ENCODE data around the gene SYNM. TPM values are rescaled to one million over a fixed set of nuclear protein-coding genes. Genes with fewer than 3 reads are reported as not detected.

SYNM gene
- total and polyA plus RNA-seq, 2 experiments from 2014 or later, result 0.18 to 0.97 TPM

GRCh38 chr15:99121691-99122410 is 17.0 kb downstream of the SYNM start:
- no peak for DNase-seq
- H3K9me3 ChIP-seq (ENCODE audit: low read depth), result no peaks in the 10 kb centered on the region
- no peaks in the 10 kb centered on the region for H3K79me2 ChIP-seq (ENCODE audit: insufficient read depth)
- H3K9ac ChIP-seq, result no peak overlapping the region
- H3K36me3 ChIP-seq (ENCODE audit: low read depth), result no peaks in the 10 kb centered on the region
- H3K27ac ChIP-seq, result no peak overlapping the region
- 90 to 91% methylated on average over 8 of the region's 8 CpGs for WGBS, 2 experiments (ENCODE audit: low coverage in 1 of 2, low lambda C conversion rate in 2 of 2, missing lambda C conversion rate in 2 of 2)
- no peak overlapping the region for H3K4me3 ChIP-seq
- no peaks in the 10 kb centered on the region for H3K9me2 ChIP-seq (ENCODE audit: insufficient read depth)
- H3K27me3 ChIP-seq (replicated peaks; ENCODE audit: insufficient read depth), result no peaks in the 10 kb centered on the region
- H3K4me2 ChIP-seq (ENCODE audit: unreplicated experiment), result no peak overlapping the region
- TF ChIP-seq EZH2 (IDR thresholded peaks at IDR 0.05; ENCODE audit: insufficient read depth, poor library complexity, severe bottlenecking), result no peak
- TF ChIP-seq EZH2phosphoT487 (IDR thresholded peaks at IDR 0.05; ENCODE audit: insufficient read depth, low read depth), result no peak
- H3F3A ChIP-seq (ENCODE audit: insufficient read depth), result peaks cover 9% of the 10 kb centered on the region
- H3K4me1 ChIP-seq (ENCODE audit: insufficient read depth), result peaks cover 15% of the 10 kb centered on the region
- in situ Hi-C loops (cut with MboI), result loop anchor here (25.0 kb wide), 1 partner anchor 615 kb away; the partner anchor contains the start of gene LYSMD4
- H2AFZ ChIP-seq, result no peak overlapping the region
- no peaks in the 10 kb centered on the region for H4K20me1 ChIP-seq (ENCODE audit: insufficient read depth)

- Histone ChIP-seq H3K27ac (peak overlapping the region; percentile 75), H3K36me3 (ENCODE audit: low read depth) (no peaks in the 10 kb centered on the region), H3K27me3 (replicated peaks; ENCODE audit: insufficient read depth) (no peaks in the 10 kb centered on the region), H3K9me2 (ENCODE audit: insufficient read depth) (no peaks in the 10 kb centered on the region), H3K4me1 (ENCODE audit: insufficient read depth) (peaks cover 15% of the 10 kb centered on the region), H3F3A (ENCODE audit: insufficient read depth) (peaks cover 9% of the 10 kb centered on the region), H3K4me3 (peak overlapping the region; percentile 47), H3K9ac (peak overlapping the region; percentile 44; the same call in 1 of the 2 replicates), H3K79me2 (ENCODE audit: insufficient read depth) (no peaks in the 10 kb centered on the region), H3K9me3 (ENCODE audit: low read depth) (no peaks in the 10 kb centered on the region), H3K4me2 (ENCODE audit: unreplicated experiment) (peak overlapping the region; percentile 84), H2AFZ (peak overlapping the region; percentile 66; the same call in 1 of the 2 replicates), H4K20me1 (ENCODE audit: insufficient read depth) (no peaks in the 10 kb centered on the region)
- in situ Hi-C loops (cut with MboI), result loop anchor here (25.0 kb wide), 1 partner anchor 614 kb away; the partner anchor contains the start of gene LYSMD4
- no peak for DNase-seq
- WGBS, 2 experiments (ENCODE audit: low coverage in 1 of 2, low lambda C conversion rate in 2 of 2, missing lambda C conversion rate in 2 of 2), result 39 to 46% methylated on average over 19 to 22 of the region's 22 CpGs
- TF ChIP-seq EZH2phosphoT487 (IDR thresholded peaks at IDR 0.05; ENCODE audit: insufficient read depth, low read depth) (no peak), EZH2 (IDR thresholded peaks at IDR 0.05; ENCODE audit: insufficient read depth, poor library complexity, severe bottlenecking) (no peak)
These were observed 18.2 kb downstream of the SYNM start for GRCh38 chr15:99122831-99123712.

DNA sequence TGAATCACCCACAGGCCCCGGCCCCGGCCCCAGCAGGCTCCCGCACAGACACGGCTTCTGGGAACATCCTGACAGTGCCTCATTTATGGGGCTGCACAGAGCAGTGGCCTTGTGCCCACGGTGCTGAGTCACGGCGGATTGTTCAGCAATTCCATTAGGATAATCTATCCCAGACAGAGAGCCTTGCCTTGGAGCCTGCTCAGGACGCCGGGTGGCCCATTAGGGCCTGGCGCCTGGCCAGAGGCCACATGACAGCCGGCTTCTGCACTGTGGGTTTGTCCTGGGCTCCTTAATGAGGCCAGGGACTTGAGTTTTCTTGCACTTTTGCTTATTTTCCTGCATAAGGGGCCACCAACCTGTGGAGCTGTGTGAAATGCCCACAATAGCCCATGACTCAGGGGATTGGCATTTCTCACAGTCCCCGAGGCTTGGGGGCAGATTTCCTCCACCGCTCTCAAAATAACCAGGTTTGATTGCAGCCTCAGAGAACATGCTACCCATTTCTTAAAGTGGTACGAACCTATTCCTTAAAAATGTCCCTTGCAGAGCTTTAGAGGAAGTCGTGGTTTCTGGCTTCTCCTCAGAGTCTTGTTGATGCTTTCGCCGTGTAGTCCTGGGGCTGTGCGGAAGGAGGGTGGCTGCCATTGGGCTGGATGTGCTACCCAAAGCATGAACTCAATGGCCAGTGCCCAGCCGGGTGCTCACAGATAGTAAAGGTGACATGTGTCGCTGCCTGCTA is 19.0 kb downstream of the SYNM start:
- H3K79me2 ChIP-seq (ENCODE audit: insufficient read depth), result no peaks in the 10 kb centered on the region
- H3K36me3 ChIP-seq (ENCODE audit: low read depth), result no peaks in the 10 kb centered on the region
- 15 to 16% methylated on average over 20 of the region's 20 CpGs for WGBS, 2 experiments (ENCODE audit: low coverage in 1 of 2, low lambda C conversion rate in 2 of 2, missing lambda C conversion rate in 2 of 2)
- peak; percentile 98 for DNase-seq
- H3K27ac ChIP-seq, result peak overlapping the region; percentile 75
- no peaks in the 10 kb centered on the region for H3K9me3 ChIP-seq (ENCODE audit: low read depth)
- no peaks in the 10 kb centered on the region for H3K27me3 ChIP-seq (replicated peaks; ENCODE audit: insufficient read depth)
- peak overlapping the region; percentile 84 for H3K4me2 ChIP-seq (ENCODE audit: unreplicated experiment)
- H2AFZ ChIP-seq, result peak overlapping the region; percentile 66
- H4K20me1 ChIP-seq (ENCODE audit: insufficient read depth), result no peaks in the 10 kb centered on the region
- in situ Hi-C loops (cut with MboI), result loop anchor here (25.0 kb wide), 1 partner anchor 613 kb away; the partner anchor contains the start of gene LYSMD4
- H3K9me2 ChIP-seq (ENCODE audit: insufficient read depth), result no peaks in the 10 kb centered on the region
- no peak for TF ChIP-seq EZH2 (IDR thresholded peaks at IDR 0.05; ENCODE audit: insufficient read depth, poor library complexity, severe bottlenecking)
- TF ChIP-seq EZH2phosphoT487 (IDR thresholded peaks at IDR 0.05; ENCODE audit: insufficient read depth, low read depth), result 0 out of 2 replicates have a peak, but pooled peaks have one; percentile 52
- H3K4me1 ChIP-seq (ENCODE audit: insufficient read depth), result peaks cover 15% of the 10 kb centered on the region
- peaks cover 9% of the 10 kb centered on the region for H3F3A ChIP-seq (ENCODE audit: insufficient read depth)
- H3K4me3 ChIP-seq, result peak overlapping the region; percentile 47
- H3K9ac ChIP-seq, result peak overlapping the region; percentile 44; the same call in 1 of the 2 replicates

Measured in GM23248 (cell line).